KMS-11 (cell line): ENCODE results near the gene CSMD2.

Experiments
- H2AFZ ChIP-seq: fragments of 200-600 bp; sonication (generic); 2 replicates; pipeline ENCODE4 v1.6.1; 2016; ENCODE audit warnings: antibody characterized with exemption, mixed run types, low read depth
- H3K27ac ChIP-seq: fragments of 200-600 bp; sonication (generic); 2 replicates; pipeline ENCODE4 v1.6.1; 2016; ENCODE audit warnings: mild to moderate bottlenecking, mixed run types
- H3K27me3 ChIP-seq: fragments of 200-600 bp; sonication (generic); 2 replicates; pipeline ENCODE4 v1.6.1; 2017; ENCODE audit warnings: mild to moderate bottlenecking, low read depth, mixed run types, moderate library complexity; ENCODE audit not compliant: insufficient read depth
- H3K36me3 ChIP-seq: fragments of 200-600 bp; sonication (generic); 2 replicates; pipeline ENCODE4 v1.6.1; 2017; ENCODE audit warnings: mild to moderate bottlenecking, mixed run types; ENCODE audit not compliant: insufficient read depth
- H3K4me1 ChIP-seq: fragments of 200-600 bp; sonication (generic); 2 replicates; pipeline ENCODE4 v1.6.1; 2016; ENCODE audit warnings: mild to moderate bottlenecking, low read depth, mixed run types; ENCODE audit not compliant: poor library complexity, severe bottlenecking
- H3K4me2 ChIP-seq: fragments of 200-600 bp; sonication (generic); 2 replicates; pipeline ENCODE4 v1.7.0; 2016; ENCODE audit warnings: mild to moderate bottlenecking, mixed run types
- H3K4me3 ChIP-seq: fragments of 200-600 bp; sonication (generic); IDR thresholded peaks from 2 replicates; pipeline ENCODE4 v1.6.1; 2017; ENCODE audit warnings: low read depth, low read length, mixed read lengths; ENCODE audit not compliant: insufficient read depth
- H3K79me2 ChIP-seq: fragments of 200-600 bp; sonication (generic); 2 replicates; pipeline ENCODE4 v1.6.1; 2016; ENCODE audit warnings: low read depth, mixed run types; ENCODE audit not compliant: insufficient read depth
- H3K9ac ChIP-seq: fragments of 200-600 bp; sonication (generic); 2 replicates; pipeline ENCODE4 v1.6.1; 2016; ENCODE audit warnings: mild to moderate bottlenecking, mixed run types
- H4K20me1 ChIP-seq: fragments of 200-600 bp; sonication (generic); 2 replicates; pipeline ENCODE4 v1.6.1; 2016; ENCODE audit warnings: mild to moderate bottlenecking, mixed run types; ENCODE audit not compliant: insufficient read depth
- TF ChIP-seq, protein P1 (sequence below): fragments of 200-600 bp; sonication (generic); conservative IDR thresholded peaks from 2 replicates; pipeline ENCODE4 v1.6.1; 2017; ENCODE audit warnings: low read depth, mild to moderate bottlenecking, antibody characterized with exemption, low read length, moderate library complexity, mixed read lengths

The CSMD2 gene

GRCh38 chr1:33955096-33955495, 209.9 kb downstream of the CSMD2 start:
- H3K4me2 ChIP-seq = no peak overlapping the region
- no peaks in the 10 kb centered on the region for H3K27me3 ChIP-seq
- no peaks in the 10 kb centered on the region for H3K36me3 ChIP-seq
- no peak overlapping the region for H2AFZ ChIP-seq
- no peaks in the 10 kb centered on the region for H3K79me2 ChIP-seq
- TF ChIP-seq, protein P1, sequence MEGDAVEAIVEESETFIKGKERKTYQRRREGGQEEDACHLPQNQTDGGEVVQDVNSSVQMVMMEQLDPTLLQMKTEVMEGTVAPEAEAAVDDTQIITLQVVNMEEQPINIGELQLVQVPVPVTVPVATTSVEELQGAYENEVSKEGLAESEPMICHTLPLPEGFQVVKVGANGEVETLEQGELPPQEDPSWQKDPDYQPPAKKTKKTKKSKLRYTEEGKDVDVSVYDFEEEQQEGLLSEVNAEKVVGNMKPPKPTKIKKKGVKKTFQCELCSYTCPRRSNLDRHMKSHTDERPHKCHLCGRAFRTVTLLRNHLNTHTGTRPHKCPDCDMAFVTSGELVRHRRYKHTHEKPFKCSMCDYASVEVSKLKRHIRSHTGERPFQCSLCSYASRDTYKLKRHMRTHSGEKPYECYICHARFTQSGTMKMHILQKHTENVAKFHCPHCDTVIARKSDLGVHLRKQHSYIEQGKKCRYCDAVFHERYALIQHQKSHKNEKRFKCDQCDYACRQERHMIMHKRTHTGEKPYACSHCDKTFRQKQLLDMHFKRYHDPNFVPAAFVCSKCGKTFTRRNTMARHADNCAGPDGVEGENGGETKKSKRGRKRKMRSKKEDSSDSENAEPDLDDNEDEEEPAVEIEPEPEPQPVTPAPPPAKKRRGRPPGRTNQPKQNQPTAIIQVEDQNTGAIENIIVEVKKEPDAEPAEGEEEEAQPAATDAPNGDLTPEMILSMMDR = no peak
- H4K20me1 ChIP-seq = no peaks in the 10 kb centered on the region
- no peak overlapping the region for H3K9ac ChIP-seq
- H3K27ac ChIP-seq = no peak overlapping the region
- H3K4me3 ChIP-seq = no peak overlapping the region
- no peaks in the 10 kb centered on the region for H3K4me1 ChIP-seq

GRCh38 chr1:33949570-33949969, 215.5 kb downstream of the CSMD2 start:
- Histone ChIP-seq H4K20me1 (no peaks in the 10 kb centered on the region), H3K36me3 (no peaks in the 10 kb centered on the region), H3K27me3 (no peaks in the 10 kb centered on the region), H3K9ac (no peak overlapping the region), H3K4me2 (no peak overlapping the region), H3K4me1 (no peaks in the 10 kb centered on the region), H3K79me2 (no peaks in the 10 kb centered on the region), H3K4me3 (no peak overlapping the region), H2AFZ (no peak overlapping the region), H3K27ac (no peak overlapping the region)
- TF ChIP-seq, protein P1 = no peak

DNA sequence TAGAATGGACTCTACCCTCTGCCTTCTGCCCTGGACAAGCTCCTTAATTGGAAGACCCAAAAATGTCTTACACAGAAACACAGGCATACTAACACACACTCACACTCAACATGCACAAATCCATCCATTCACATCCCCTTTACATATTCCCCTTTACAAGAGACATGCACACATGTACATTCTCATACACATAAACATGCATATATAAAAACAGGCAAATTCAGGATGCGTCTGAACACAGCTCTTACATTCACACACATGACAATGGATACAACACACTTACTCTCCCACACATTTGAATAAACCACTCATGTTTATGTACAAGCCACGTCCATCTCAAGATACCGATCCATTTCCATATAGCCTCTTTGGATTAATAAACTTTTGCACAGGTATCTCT, 216.7 kb downstream of the CSMD2 start:
- TF ChIP-seq, protein P1 = no peak
- Histone ChIP-seq H3K27ac (no peak overlapping the region), H4K20me1 (no peaks in the 10 kb centered on the region), H3K36me3 (no peaks in the 10 kb centered on the region), H3K4me3 (no peak overlapping the region), H3K4me2 (no peak overlapping the region), H3K27me3 (no peaks in the 10 kb centered on the region), H3K4me1 (no peaks in the 10 kb centered on the region), H2AFZ (no peak overlapping the region), H3K9ac (no peak overlapping the region), H3K79me2 (no peaks in the 10 kb centered on the region)

- no peak overlapping the region for H3K27ac ChIP-seq
- no peaks in the 10 kb centered on the region for H4K20me1 ChIP-seq
- H3K79me2 ChIP-seq = no peaks in the 10 kb centered on the region
- no peak overlapping the region for H3K9ac ChIP-seq
- H3K4me1 ChIP-seq = no peaks in the 10 kb centered on the region
- no peaks in the 10 kb centered on the region for H3K27me3 ChIP-seq
- H3K4me3 ChIP-seq = no peak overlapping the region
- TF ChIP-seq, protein P1 = no peak
- H2AFZ ChIP-seq = no peak overlapping the region
- no peaks in the 10 kb centered on the region for H3K36me3 ChIP-seq
- no peak overlapping the region for H3K4me2 ChIP-seq
Measured at GRCh38 chr1:33946836-33947235, 218.2 kb downstream of the CSMD2 start.
